ENCODE data around the gene RGS18.
"Not testable (repeated sequence)": the region's sequence is repeated elsewhere in the genome, so short reads cannot be mapped to it uniquely, and the experiment has no call there.

The RGS18 gene

GRCh38 chr1:192158181-192158580 lies at the start of gene RGS18:
Gene RGS18, plus strand, starts transcription at chr1:192158462. Its CDS starts 176 bp downstream, at chr1:192158638.
- DNase-seq (ENCODE audit: low read depth, low spot score) = no peak

- DNase-seq (ENCODE audit: low read depth, low spot score) = no peak
Observed at GRCh38 chr1:192109576-192109975, 48.7 kb upstream of the RGS18 start.

- DNase-seq (ENCODE audit: low read depth, low spot score) = no peak
Observed at GRCh38 chr1:192115000-192115399, 43.3 kb upstream of the RGS18 start.

- DNase-seq (ENCODE audit: low read depth, low spot score) = no peak
Observed at GRCh38 chr1:192118881-192119405, 39.3 kb upstream of the RGS18 start.

- DNase-seq (ENCODE audit: low read depth, low spot score) = no peak
Observed at GRCh38 chr1:192119701-192120100, 38.6 kb upstream of the RGS18 start.

- no peak for DNase-seq (ENCODE audit: low read depth, low spot score)
Observed at GRCh38 chr1:192122668-192123067, 35.6 kb upstream of the RGS18 start.

GRCh38 chr1:192123212-192123611 lies 35.0 kb upstream of the RGS18 start:
- DNase-seq (ENCODE audit: low read depth, low spot score) = no peak

GRCh38 chr1:192126030-192126619 lies 32.1 kb upstream of the RGS18 start:
- no peak for DNase-seq (ENCODE audit: low read depth, low spot score)

GRCh38 chr1:192130175-192130574 lies 28.1 kb upstream of the RGS18 start:
- DNase-seq (ENCODE audit: low read depth, low spot score) = no peak

GRCh38 chr1:192130865-192131264 lies 27.4 kb upstream of the RGS18 start:
- DNase-seq (ENCODE audit: low read depth, low spot score) = not testable (repeated sequence)

- no peak for DNase-seq (ENCODE audit: low read depth, low spot score)
Observed at GRCh38 chr1:192131914-192132313, 26.3 kb upstream of the RGS18 start.

- DNase-seq (ENCODE audit: low read depth, low spot score) = no peak
Observed at GRCh38 chr1:192133350-192133926, 24.8 kb upstream of the RGS18 start.

- no peak for DNase-seq (ENCODE audit: low read depth, low spot score)
Observed at GRCh38 chr1:192140382-192140781, 17.9 kb upstream of the RGS18 start.

GRCh38 chr1:192147221-192147620 lies 11.0 kb upstream of the RGS18 start:
- DNase-seq (ENCODE audit: low read depth, low spot score) = no peak

- no peak for DNase-seq (ENCODE audit: low read depth, low spot score)
Observed at GRCh38 chr1:192147696-192148095, 10.6 kb upstream of the RGS18 start.

GRCh38 chr1:192151176-192151575 lies 7.1 kb upstream of the RGS18 start:
- DNase-seq (ENCODE audit: low read depth, low spot score) = no peak

- no peak for DNase-seq (ENCODE audit: low read depth, low spot score)
Observed at GRCh38 chr1:192153276-192153675, 5.0 kb upstream of the RGS18 start.

- DNase-seq (ENCODE audit: low read depth, low spot score) = no peak
Observed at GRCh38 chr1:192157067-192157466, 1.2 kb upstream of the RGS18 start.

- DNase-seq (ENCODE audit: low read depth, low spot score) = no peak
Observed at GRCh38 chr1:192159014-192159413, 752 bp downstream of the RGS18 start.

GRCh38 chr1:192159781-192160180 lies 1.5 kb downstream of the RGS18 start:
- no peak for DNase-seq (ENCODE audit: low read depth, low spot score)

- DNase-seq (ENCODE audit: low read depth, low spot score) = no peak
Observed at GRCh38 chr1:192160196-192160595, 1.9 kb downstream of the RGS18 start.

- no peak for DNase-seq (ENCODE audit: low read depth, low spot score)
Observed at GRCh38 chr1:192161976-192162375, 3.7 kb downstream of the RGS18 start.

GRCh38 chr1:192162376-192162775 lies 4.1 kb downstream of the RGS18 start:
- no peak for DNase-seq (ENCODE audit: low read depth, low spot score)
